Upper lobe of left lung (tissue), 4 donors: Measurements from ENCODE around the gene ETV7.

ENCODE experiments used
- CTCF ChIP-seq, 6 experiments: fragments of 450-650 bp in 4 of 6; fragments of 200-600 bp in 2 of 6; sonication (generic) in 2 of 6; IDR thresholded peaks; one replicate each; pipeline ENCODE4 v1.5.1; 2016 to 2019; ENCODE audit warnings: antibody characterized with exemption in 6 of 6
- EP300 ChIP-seq, 4 donors: sonication (generic); formaldehyde crosslinking; IDR thresholded peaks; one replicate each; pipeline ENCODE4 v1.5.1; 2017; ENCODE audit warnings: antibody characterized with exemption in 4 of 4, control low read depth in 2 of 4
- POLR2A ChIP-seq, 4 donors: fragments of 450-650 bp; IDR thresholded peaks; one replicate each; pipeline ENCODE4 v1.5.1; 2016 to 2017; ENCODE audit warnings: antibody characterized with exemption in 4 of 4, mild to moderate bottlenecking in 2 of 4
- POLR2AphosphoS5 ChIP-seq, 2 donors: sonication (generic); formaldehyde crosslinking; IDR thresholded peaks; one replicate each; pipeline ENCODE4 v1.5.1; 2017; ENCODE audit warnings: antibody characterized with exemption in 2 of 2

GRCh38 chr6:36329798-36330291 lies 57.6 kb downstream of the ETV7 start:
- no peak for TF ChIP-seq CTCF (IDR thresholded peaks at IDR 0.05)
- no peak for TF ChIP-seq POLR2AphosphoS5 (IDR thresholded peaks at IDR 0.05)
- TF ChIP-seq EP300 (IDR thresholded peaks at IDR 0.05), result no peak
- no peak for TF ChIP-seq POLR2A (IDR thresholded peaks at IDR 0.05)
